ENCODE data around the gene TLE2. TPM values are rescaled to one million over a fixed set of nuclear protein-coding genes. Genes with fewer than 3 reads are reported as not detected.
"Not testable (repeated sequence)": the region's sequence is repeated elsewhere in the genome, so short reads cannot be mapped to it uniquely, and the experiment has no call there.

Gene TLE2
- total and polyA plus RNA-seq, 5 experiments from 2014 or later = 7.0 to 21.1 (median 12.4) TPM

GRCh38 chr19:3045191-3045590 is 16.1 kb upstream of the TLE2 start:
- peak overlapping the region in 3 of 10 donors; percentile 4 to 11 (median 5) for H3K4me3 Mint-ChIP-seq
- peaks cover 15 to 42% (median 34%) of the 10 kb centered on the region in 4 donors for H3K4me1 Mint-ChIP-seq
- H3K9me3 Mint-ChIP-seq = no peaks in the 10 kb centered on the region
- peak overlapping the region in 6 of 10 donors; percentile 4 to 86 (median 32) for H3K27ac Mint-ChIP-seq
- POLR2A ChIA-PET = interaction anchor here (2.2 to 10.4 kb wide), 3 partner anchors 9 to 16 kb away, joined by 6 to 193 read pairs (median 48); partner anchors contain the start of gene TLE5
- ATAC-seq (no peak), DNase-seq (no peak)
- peaks cover 0 to 2% (median 0%) of the 10 kb centered on the region in 5 donors for H3K27me3 Mint-ChIP-seq
- no peaks in the 10 kb centered on the region for H3K36me3 Mint-ChIP-seq

GRCh38 chr19:3042621-3043267 is 13.7 kb upstream of the TLE2 start:
- Mint-ChIP-seq H3K27ac (peak overlapping the region; percentile 2 to 88 (median 61)), H3K36me3 (no peaks in the 10 kb centered on the region), H3K4me1 (peaks cover 16 to 44% (median 35%) of the 10 kb centered on the region in 4 donors), H3K4me3 (peak overlapping the region in 9 of 10 donors; percentile 19 to 82 (median 54)), H3K27me3 (no peaks in the 10 kb centered on the region), H3K9me3 (no peaks in the 10 kb centered on the region)
- ATAC-seq (peak in 1 of 2 donors; percentile 26), DNase-seq (no peak)
- POLR2A ChIA-PET = interaction anchor here (0.6 to 11.8 kb wide), 8 partner anchors 15 to 1976 kb away, joined by 3 to 519 read pairs (median 4); partner anchors contain the start of genes ARHGAP45, CIRBP, NCLN and TLE5

- Mint-ChIP-seq H3K27ac (peak overlapping the region; percentile 22 to 89 (median 64)), H3K27me3 (no peaks in the 10 kb centered on the region), H3K36me3 (no peaks in the 10 kb centered on the region), H3K9me3 (no peaks in the 10 kb centered on the region), H3K4me1 (peaks cover 13 to 43% (median 31%) of the 10 kb centered on the region in 4 donors), H3K4me3 (peak overlapping the region in 9 of 10 donors; percentile 22 to 82 (median 54))
- POLR2A ChIA-PET = interaction anchor here (0.6 to 11.8 kb wide), 5 partner anchors 15 to 488 kb away, joined by 3 to 519 read pairs (median 4); partner anchors contain the start of genes NCLN and TLE5
- no peak for DNase-seq
- ATAC-seq = peak in 1 of 2 donors; percentile 29
Observed at GRCh38 chr19:3041761-3042620, 12.9 kb upstream of the TLE2 start.

DNA sequence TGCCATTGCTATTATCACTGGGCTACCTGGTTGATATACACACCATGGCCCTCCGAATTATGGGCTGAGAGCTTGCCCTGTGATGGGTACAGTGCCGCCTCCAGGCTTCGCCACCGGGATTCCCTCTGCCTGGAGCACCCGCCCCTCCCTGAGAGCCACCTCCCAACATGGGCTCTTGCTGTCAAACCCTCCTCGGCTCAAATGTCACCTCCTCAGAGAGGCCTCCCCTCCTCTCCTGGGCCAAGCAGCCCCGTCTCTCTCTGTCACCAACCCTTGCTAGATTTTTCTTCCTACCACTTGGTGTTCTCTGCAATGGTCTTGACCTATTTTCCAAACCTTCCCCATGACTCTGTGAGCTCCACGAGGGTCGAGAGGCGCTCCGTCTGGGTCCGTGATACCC is 12.2 kb upstream of the TLE2 start:
- Mint-ChIP-seq H3K4me3 (peak overlapping the region in 7 of 10 donors; percentile 18 to 62 (median 43)), H3K27me3 (no peaks in the 10 kb centered on the region), H3K9me3 (no peaks in the 10 kb centered on the region), H3K36me3 (no peaks in the 10 kb centered on the region), H3K27ac (peak overlapping the region in 7 of 10 donors; percentile 53 to 89 (median 77)), H3K4me1 (peaks cover 13 to 47% (median 36%) of the 10 kb centered on the region in 4 donors)
- DNase-seq (no peak), ATAC-seq (no peak)
- POLR2A ChIA-PET = interaction anchor here (11.8 kb wide), 1 partner anchor 16 kb away, joined by 519 read pairs; the partner anchor contains the start of gene TLE5

- no peak for ATAC-seq
- peaks cover 23 to 52% (median 46%) of the 10 kb centered on the region in 4 donors for H3K4me1 Mint-ChIP-seq
- no peaks in the 10 kb centered on the region for H3K36me3 Mint-ChIP-seq
- no peak for DNase-seq
- peaks cover 0 to 2% (median 0%) of the 10 kb centered on the region in 9 donors for H3K9me3 Mint-ChIP-seq
- peaks cover 0 to 2% (median 0%) of the 10 kb centered on the region in 5 donors for H3K27me3 Mint-ChIP-seq
- peak overlapping the region in 8 of 10 donors; percentile 7 to 89 (median 75) for H3K27ac Mint-ChIP-seq
- POLR2A ChIA-PET = interaction anchor here (0.5 to 11.8 kb wide), 4 partner anchors 18 to 64 kb away, joined by 3 to 519 read pairs (median 4); partner anchors contain the start of gene TLE5
- peak overlapping the region in 3 of 10 donors; percentile 8 to 21 (median 11) for H3K4me3 Mint-ChIP-seq
Observed at GRCh38 chr19:3039641-3040077, 10.6 kb upstream of the TLE2 start.

- Mint-ChIP-seq H3K27ac (peak overlapping the region in 8 of 10 donors; percentile 7 to 89 (median 75)), H3K27me3 (peaks cover 0 to 2% (median 0%) of the 10 kb centered on the region in 5 donors), H3K9me3 (peaks cover 0 to 2% (median 0%) of the 10 kb centered on the region in 9 donors), H3K4me1 (peaks cover 28 to 54% (median 48%) of the 10 kb centered on the region in 4 donors), H3K36me3 (no peaks in the 10 kb centered on the region), H3K4me3 (peak overlapping the region in 1 of 10 donors; percentile 11)
- POLR2A ChIA-PET = interaction anchor here (0.5 to 11.8 kb wide), 2 partner anchors 18 to 34 kb away, joined by 3 to 519 read pairs; partner anchors contain the start of gene TLE5
- no peak for DNase-seq
- no peak for ATAC-seq
Observed at GRCh38 chr19:3039125-3039524, 10.0 kb upstream of the TLE2 start.

GRCh38 chr19:3038214-3038613 is 9.1 kb upstream of the TLE2 start:
- ATAC-seq = no peak
- POLR2A ChIA-PET = interaction anchor here (0.6 to 11.8 kb wide), 4 partner anchors 9 to 1142 kb away, joined by 3 to 519 read pairs (median 26); partner anchors contain the start of gene TLE5
- peaks cover 0 to 2% (median 0%) of the 10 kb centered on the region in 9 donors for H3K9me3 Mint-ChIP-seq
- no peaks in the 10 kb centered on the region for H3K36me3 Mint-ChIP-seq
- peaks cover 32 to 58% (median 47%) of the 10 kb centered on the region in 4 donors for H3K4me1 Mint-ChIP-seq
- H3K27me3 Mint-ChIP-seq = peaks cover 0 to 2% (median 0%) of the 10 kb centered on the region in 5 donors
- peak overlapping the region in 1 of 10 donors; percentile 1 for H3K4me3 Mint-ChIP-seq
- no peak for DNase-seq
- H3K27ac Mint-ChIP-seq = peak overlapping the region in 3 of 10 donors; percentile 8 to 47 (median 43)

- H3K9me3 Mint-ChIP-seq, H3K27me3 Mint-ChIP-seq, H3K36me3 Mint-ChIP-seq, ATAC-seq, DNase-seq: not testable (repeated sequence)
- peak overlapping the region; percentile 49 to 96 (median 91) for H3K4me3 Mint-ChIP-seq
- POLR2A ChIA-PET = interaction anchor here (0.6 to 11.8 kb wide), 8 partner anchors 9 to 389 kb away, joined by 3 to 519 read pairs (median 24); partner anchors contain the start of genes S1PR4, TLE5 and TLE6
- H3K27ac Mint-ChIP-seq = peak overlapping the region in 9 of 10 donors; percentile 41 to 99 (median 96)
- peaks cover 30 to 50% (median 41%) of the 10 kb centered on the region in 4 donors for H3K4me1 Mint-ChIP-seq
Observed at GRCh38 chr19:3036977-3037544, 8.0 kb upstream of the TLE2 start.

DNA sequence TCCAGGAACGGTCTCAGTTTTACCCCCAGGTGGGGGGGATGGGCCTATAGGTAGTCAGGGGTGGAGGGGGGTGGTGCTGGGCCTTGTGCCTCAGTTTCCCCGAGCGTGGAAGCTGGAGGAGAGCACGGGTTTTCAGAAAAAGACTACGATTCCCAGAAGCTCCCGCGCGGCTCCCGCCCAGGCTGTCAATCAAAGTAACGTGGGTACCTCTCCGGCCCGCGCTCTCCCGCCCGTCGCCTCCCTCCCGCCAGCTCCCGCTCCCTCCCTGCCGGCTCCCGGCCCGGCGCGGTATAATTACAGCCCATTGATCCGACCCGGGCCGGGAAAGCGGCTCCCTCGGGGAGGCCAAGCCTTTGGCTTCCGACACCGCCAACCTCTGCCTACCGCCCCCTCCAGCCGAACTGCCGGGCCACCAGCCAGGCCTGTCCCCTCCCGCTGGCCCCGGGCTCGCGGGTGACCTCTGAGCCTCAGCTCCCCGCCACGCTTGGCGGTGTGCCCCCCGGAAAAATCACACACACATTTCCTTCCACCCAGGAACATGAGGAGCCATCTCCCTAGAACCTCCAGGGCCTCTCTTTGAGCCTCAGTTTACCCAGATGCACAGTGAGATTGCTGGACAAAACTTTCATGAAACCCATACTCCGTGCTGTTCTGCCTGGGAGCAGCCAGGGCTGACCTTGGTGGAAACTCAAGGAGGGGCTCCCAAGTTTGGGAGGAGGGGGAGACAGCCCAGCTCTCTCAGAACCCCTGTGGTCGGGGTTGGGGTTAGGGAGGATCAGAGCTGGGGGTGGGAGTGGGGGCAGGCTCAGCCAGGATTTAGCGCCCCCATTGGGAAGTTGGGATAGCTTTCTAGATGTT is 7.3 kb upstream of the TLE2 start:
- Mint-ChIP-seq H3K27me3 (peaks cover 0 to 2% (median 0%) of the 10 kb centered on the region in 5 donors), H3K9me3 (peaks cover 0 to 2% (median 0%) of the 10 kb centered on the region in 9 donors), H3K36me3 (no peaks in the 10 kb centered on the region), H3K27ac (peak overlapping the region; percentile 82 to 99 (median 98)), H3K4me1 (peaks cover 28 to 46% (median 38%) of the 10 kb centered on the region in 4 donors), H3K4me3 (peak overlapping the region; percentile 87 to 97 (median 93))
- DNase-seq = peak; percentile 67 to 89 (median 78)
- POLR2A ChIA-PET = interaction anchor here (0.6 to 11.8 kb wide), 21 partner anchors 9 to 1148 kb away, joined by 3 to 519 read pairs (median 6); partner anchors contain the start of genes GADD45B, MRPL54, S1PR4 and TLE5
- ATAC-seq = peak; percentile 44 to 53

DNA sequence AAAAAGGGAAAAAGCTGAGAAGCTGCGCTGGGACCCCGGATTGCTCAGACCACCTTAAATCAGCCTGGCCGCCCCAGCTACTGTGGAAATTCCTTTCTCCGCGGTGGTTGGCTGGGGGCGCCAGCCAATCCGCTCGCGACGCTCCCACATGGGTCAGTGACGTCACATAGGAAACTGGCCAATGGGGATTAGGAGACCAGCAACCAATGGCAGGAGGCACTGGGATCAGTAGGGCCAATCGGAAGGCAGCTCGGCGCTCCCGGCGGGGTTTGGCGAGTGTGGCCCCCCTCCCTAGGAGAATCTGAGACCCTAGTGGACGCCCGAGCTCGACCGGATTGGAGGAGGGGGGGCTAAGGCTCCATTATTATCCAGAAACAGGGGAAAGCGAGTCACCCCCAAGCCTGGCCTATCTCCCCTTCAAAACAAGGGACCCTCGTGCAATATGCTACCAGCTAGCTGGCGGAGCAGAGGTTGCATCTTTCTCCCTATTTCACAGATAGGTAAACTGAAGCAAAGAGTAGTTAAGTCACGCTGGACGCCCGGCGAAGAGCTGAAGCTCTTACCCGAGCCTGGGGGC is 6.5 kb upstream of the TLE2 start:
- peak; percentile 88 to 92 for ATAC-seq
- no peaks in the 10 kb centered on the region for H3K36me3 Mint-ChIP-seq
- H3K9me3 Mint-ChIP-seq = peaks cover 0 to 2% (median 0%) of the 10 kb centered on the region in 9 donors
- H3K27me3 Mint-ChIP-seq = peaks cover 0 to 4% (median 0%) of the 10 kb centered on the region in 5 donors
- H3K27ac Mint-ChIP-seq = peak overlapping the region; percentile 82 to 99 (median 98)
- POLR2A ChIA-PET = interaction anchor here (0.6 to 11.8 kb wide), 22 partner anchors 8 to 1149 kb away, joined by 3 to 519 read pairs (median 6); partner anchors contain the start of genes GADD45B, MRPL54, S1PR4 and TLE5
- peak; percentile 79 to 99 (median 95) for DNase-seq
- H3K4me1 Mint-ChIP-seq = peaks cover 28 to 44% (median 36%) of the 10 kb centered on the region in 4 donors
- peak overlapping the region; percentile 87 to 97 (median 93) for H3K4me3 Mint-ChIP-seq
